NCI-H1694 (cell line): ENCODE data around the gene TMEM123.

Experiments
- DNase-seq: peaks from one replicate; lab custom pipeline; 2025; lab: John Stamatoyannopoulos, UW

Gene TMEM123

GRCh38 chr11:102359372-102359771 is 93.2 kb downstream of the TMEM123 start:
- no peak for DNase-seq

- DNase-seq, result no peak
Measured at GRCh38 chr11:102357116-102357515, 95.4 kb downstream of the TMEM123 start.

- no peak for DNase-seq
Measured at GRCh38 chr11:102347462-102348370, 104.8 kb downstream of the TMEM123 start.

GRCh38 chr11:102346748-102347461 is 105.7 kb downstream of the TMEM123 start, which contains the start of gene BIRC2:
TSS of gene BIRC2 (plus strand) at chr11:102347214. CDS start at chr11:102349855, 2,641 bp downstream.
- DNase-seq, result no peak

- no peak for DNase-seq
Measured at GRCh38 chr11:102346456-102346747, 106.2 kb downstream of the TMEM123 start.
